Measurements from ENCODE around the gene TAAR9.
A peak's percentile ranks its signal among the peaks of the same experiment; 100 is the strongest.

Gene TAAR9, protein sequence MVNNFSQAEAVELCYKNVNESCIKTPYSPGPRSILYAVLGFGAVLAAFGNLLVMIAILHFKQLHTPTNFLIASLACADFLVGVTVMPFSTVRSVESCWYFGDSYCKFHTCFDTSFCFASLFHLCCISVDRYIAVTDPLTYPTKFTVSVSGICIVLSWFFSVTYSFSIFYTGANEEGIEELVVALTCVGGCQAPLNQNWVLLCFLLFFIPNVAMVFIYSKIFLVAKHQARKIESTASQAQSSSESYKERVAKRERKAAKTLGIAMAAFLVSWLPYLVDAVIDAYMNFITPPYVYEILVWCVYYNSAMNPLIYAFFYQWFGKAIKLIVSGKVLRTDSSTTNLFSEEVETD

DNA sequence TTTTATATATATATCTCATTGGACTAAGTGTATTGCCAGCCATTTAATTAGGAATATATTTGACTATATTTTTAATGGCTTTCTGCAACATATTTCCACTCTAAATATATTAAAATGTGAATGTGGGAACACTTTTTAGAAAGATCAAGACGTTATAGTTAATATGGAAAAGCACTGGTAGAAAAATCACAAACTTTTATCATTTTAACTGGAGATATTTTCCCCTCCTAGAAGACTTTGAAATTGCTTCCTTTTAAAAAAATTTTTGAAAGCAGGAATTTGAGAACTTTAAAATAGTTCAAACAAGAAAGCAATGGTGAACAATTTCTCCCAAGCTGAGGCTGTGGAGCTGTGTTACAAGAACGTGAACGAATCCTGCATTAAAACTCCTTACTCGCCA, at the start of gene TAAR9:
Gene TAAR9, plus strand, starts transcription at position 301 of the 400 bp plus-strand sequence. Its CDS starts 13 bp downstream, at position 314.
- Mint-ChIP-seq H3K4me3 (peak within 1 kb of the TSS in 1 of 3 experiments; percentile 5), H3K4me1 (peaks cover 12% of the 10 kb centered on the region), H3K9me3 (peaks cover 16% of the 10 kb centered on the region), H3K27ac (peak within 1 kb of the TSS; percentile 48 to 82 (median 75)), H3K27me3 (ENCODE audit: low read depth) (peaks cover 5% of the 10 kb centered on the region), H3K36me3 (ENCODE audit: low read depth) (no peaks in the 10 kb centered on the region)
- TF ChIP-seq, protein P1, sequence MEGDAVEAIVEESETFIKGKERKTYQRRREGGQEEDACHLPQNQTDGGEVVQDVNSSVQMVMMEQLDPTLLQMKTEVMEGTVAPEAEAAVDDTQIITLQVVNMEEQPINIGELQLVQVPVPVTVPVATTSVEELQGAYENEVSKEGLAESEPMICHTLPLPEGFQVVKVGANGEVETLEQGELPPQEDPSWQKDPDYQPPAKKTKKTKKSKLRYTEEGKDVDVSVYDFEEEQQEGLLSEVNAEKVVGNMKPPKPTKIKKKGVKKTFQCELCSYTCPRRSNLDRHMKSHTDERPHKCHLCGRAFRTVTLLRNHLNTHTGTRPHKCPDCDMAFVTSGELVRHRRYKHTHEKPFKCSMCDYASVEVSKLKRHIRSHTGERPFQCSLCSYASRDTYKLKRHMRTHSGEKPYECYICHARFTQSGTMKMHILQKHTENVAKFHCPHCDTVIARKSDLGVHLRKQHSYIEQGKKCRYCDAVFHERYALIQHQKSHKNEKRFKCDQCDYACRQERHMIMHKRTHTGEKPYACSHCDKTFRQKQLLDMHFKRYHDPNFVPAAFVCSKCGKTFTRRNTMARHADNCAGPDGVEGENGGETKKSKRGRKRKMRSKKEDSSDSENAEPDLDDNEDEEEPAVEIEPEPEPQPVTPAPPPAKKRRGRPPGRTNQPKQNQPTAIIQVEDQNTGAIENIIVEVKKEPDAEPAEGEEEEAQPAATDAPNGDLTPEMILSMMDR (IDR thresholded peaks at IDR 0.05; ENCODE audit: unreplicated experiment in 3 of 3), result no peak

DNA sequence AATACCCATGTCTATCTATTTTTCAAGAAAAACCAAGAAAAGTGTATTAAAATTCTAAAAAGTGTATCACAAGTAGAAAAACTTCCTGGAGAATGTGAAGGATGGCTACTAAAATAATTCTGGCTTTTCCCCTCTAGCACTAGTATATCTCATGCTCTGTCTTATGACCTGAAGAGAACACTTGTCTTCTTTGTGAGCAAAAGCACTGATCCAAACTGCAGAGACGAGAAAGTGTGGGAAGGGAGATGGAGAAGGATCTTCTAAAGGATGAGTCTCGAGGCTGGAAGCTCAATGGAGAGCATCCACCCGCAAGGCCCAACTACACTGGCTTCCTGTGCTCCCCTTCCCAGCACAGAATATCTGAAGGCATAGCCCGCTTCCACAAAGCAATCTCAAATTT, 48.7 kb upstream of the TAAR9 start:
- peaks cover 3% of the 10 kb centered on the region for H3K4me1 Mint-ChIP-seq
- no peak overlapping the region for H3K4me3 Mint-ChIP-seq
- TF ChIP-seq, protein P1 (IDR thresholded peaks at IDR 0.05; ENCODE audit: unreplicated experiment in 3 of 3), result no peak
- no peaks in the 10 kb centered on the region for H3K27me3 Mint-ChIP-seq (ENCODE audit: low read depth)
- no peaks in the 10 kb centered on the region for H3K9me3 Mint-ChIP-seq
- no peak overlapping the region for H3K27ac Mint-ChIP-seq
- H3K36me3 Mint-ChIP-seq (ENCODE audit: low read depth), result peaks cover 41% of the 10 kb centered on the region

DNA sequence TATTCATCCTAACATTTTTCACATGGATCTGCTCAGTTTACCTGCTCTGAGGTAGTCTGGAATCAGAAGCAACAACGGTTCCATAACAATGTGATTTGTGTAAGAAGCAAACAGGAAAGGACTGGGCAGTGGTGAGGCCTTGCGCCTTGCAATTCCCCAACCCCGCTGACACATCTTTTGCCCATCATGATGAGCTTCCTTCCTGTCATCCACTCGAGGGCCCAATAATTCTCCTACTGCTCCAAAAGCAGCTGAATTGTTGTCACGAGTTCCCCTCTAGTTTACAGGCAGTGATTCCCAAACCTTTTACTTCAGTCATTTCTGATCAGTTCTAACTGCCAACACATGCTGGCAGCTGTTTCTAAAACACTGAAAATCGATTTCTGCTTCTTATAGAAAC, 48.1 kb upstream of the TAAR9 start:
- Mint-ChIP-seq H3K36me3 (ENCODE audit: low read depth) (peaks cover 48% of the 10 kb centered on the region), H3K27me3 (ENCODE audit: low read depth) (no peaks in the 10 kb centered on the region), H3K27ac (no peak overlapping the region), H3K4me1 (peaks cover 8% of the 10 kb centered on the region), H3K4me3 (no peak overlapping the region), H3K9me3 (no peaks in the 10 kb centered on the region)
- TF ChIP-seq, protein P1 (IDR thresholded peaks at IDR 0.05; ENCODE audit: unreplicated experiment in 3 of 3), result no peak

DNA sequence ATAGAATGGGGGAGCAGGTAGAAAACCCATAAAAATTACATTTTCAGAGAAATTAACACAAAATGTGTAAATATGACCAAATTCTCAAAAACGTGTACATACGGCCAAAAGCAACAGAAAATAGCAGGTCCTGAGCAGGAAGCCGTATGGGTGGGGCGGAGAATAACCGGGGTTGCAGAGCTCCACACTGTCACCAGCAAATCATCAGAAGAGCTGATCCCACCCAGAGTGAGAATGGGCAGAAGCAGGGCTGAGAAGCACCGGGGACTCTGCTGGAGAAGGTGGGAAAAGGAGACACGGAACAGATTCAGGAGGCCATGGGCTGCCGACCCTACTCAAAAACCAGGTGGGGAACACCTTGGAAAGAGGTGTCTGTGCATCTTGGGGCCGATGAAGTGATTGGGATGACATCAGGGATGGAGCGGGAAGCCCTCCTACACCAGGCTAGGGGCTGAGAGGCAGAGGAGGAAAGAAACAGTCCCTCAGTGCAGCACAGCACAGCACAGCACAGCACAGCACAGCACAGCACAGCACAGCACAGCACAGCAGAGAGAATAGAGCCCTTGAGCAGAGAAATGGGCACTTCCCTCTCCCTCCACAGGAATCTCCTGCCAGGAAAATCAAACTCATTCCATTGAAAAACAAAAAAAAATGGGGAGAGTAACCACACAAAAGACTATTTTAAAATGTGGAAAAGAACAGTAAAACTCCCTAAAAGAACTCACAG, 47.4 kb upstream of the TAAR9 start:
- Mint-ChIP-seq H3K4me3 (no peak overlapping the region), H3K36me3 (ENCODE audit: low read depth) (peaks cover 51% of the 10 kb centered on the region), H3K9me3 (no peaks in the 10 kb centered on the region), H3K27me3 (ENCODE audit: low read depth) (no peaks in the 10 kb centered on the region), H3K4me1 (peaks cover 11% of the 10 kb centered on the region), H3K27ac (no peak overlapping the region)
- TF ChIP-seq, protein P1 (IDR thresholded peaks at IDR 0.05; ENCODE audit: unreplicated experiment in 3 of 3), result no peak

DNA sequence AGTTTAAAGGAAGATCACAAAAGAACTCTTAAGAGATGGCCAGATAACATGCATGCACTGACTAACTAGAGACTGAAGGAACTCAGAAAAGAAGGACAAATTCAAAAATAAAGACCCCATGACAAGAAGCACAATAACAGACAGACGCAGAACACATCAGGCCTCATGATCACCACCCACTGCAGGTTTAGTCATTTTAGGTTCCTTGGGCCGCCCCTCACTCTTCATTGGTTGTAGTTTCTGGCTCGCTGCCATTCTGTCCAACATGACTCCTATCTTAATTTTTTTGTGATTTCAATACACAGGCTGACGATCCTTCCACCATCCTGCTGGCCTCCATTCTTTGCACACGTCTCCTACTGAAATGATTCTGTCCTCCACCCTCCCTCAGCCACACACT, 46.8 kb upstream of the TAAR9 start:
- Mint-ChIP-seq H3K4me3 (no peak overlapping the region), H3K36me3 (ENCODE audit: low read depth) (peaks cover 52% of the 10 kb centered on the region), H3K9me3 (no peaks in the 10 kb centered on the region), H3K4me1 (peaks cover 12% of the 10 kb centered on the region), H3K27ac (no peak overlapping the region), H3K27me3 (ENCODE audit: low read depth) (no peaks in the 10 kb centered on the region)
- TF ChIP-seq, protein P1 (IDR thresholded peaks at IDR 0.05; ENCODE audit: unreplicated experiment in 3 of 3), result no peak
